Measurements from ENCODE around the gene FHIT.

DNA sequence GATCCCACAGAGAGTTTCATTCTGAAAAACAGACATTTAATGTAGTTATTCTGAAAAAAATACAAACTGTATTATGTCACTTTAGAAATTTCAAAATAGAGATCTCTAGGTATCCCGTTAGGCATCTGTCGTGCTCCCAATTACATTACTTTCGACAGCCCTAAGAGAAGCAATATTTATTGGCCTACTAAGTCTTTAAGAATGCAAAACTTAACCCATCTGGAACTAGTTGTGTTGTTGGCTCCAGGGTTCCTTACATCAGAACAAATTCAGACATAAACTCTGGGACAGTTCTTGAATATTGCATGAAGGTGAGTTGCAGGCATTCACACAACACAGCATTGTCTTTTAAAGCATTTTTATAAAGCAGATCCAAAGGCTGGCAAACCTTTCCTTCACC, 498.4 kb downstream of the FHIT start:
- TF ChIP-seq CTCF (IDR thresholded peaks at IDR 0.05 in 4 of 5, conservative IDR thresholded peaks at IDR 0.05 in 1 of 5) (no peak), POLR2A (IDR thresholded peaks at IDR 0.05) (no peak)
